CD14-positive monocyte (primary cell): Measurements from ENCODE around the gene ROR1. TPM values are rescaled to one million over a fixed set of nuclear protein-coding genes. Genes with fewer than 3 reads are reported as not detected.

Experiments used
- DNase-seq, 3 donors: peaks; one replicate each; pipeline ENCODE4 v3.0.0-alpha.2; 2011 to 2022
- H2AFZ ChIP-seq: 2 replicates; pipeline ENCODE4 v1.6.0; 2012; ENCODE audit warnings: mild to moderate bottlenecking, low read depth, low read length, inconsistent platforms; ENCODE audit not compliant: insufficient read depth, poor library complexity, severe bottlenecking
- H3K27ac ChIP-seq, 2 donors: 1 replicate in 1 of 2; 2 replicates in 1 of 2; pipeline ENCODE4 v1.5.1; 2012 to 2013; ENCODE audit warnings: low read length in 2 of 2, control low read depth in 1 of 2, inconsistent platforms in 1 of 2, low read depth in 1 of 2, mild to moderate bottlenecking in 1 of 2
- H3K27me3 ChIP-seq, 2 donors: one replicate each; pipeline versions ENCODE4 v1.6.0 to v1.6.1; 2011 to 2013; ENCODE audit warnings: low read length in 2 of 2; ENCODE audit not compliant: control insufficient read depth in 2 of 2, insufficient read depth in 2 of 2
- H3K36me3 ChIP-seq, 2 donors: replicated peaks in 1 of 2; 1 replicate in 1 of 2; 2 replicates in 1 of 2; pipeline versions ENCODE4 v1.5.1 to v1.6.1; 2012 to 2013; ENCODE audit warnings: low read length in 2 of 2, control low read depth in 1 of 2, inconsistent platforms in 1 of 2, mild to moderate bottlenecking in 1 of 2; ENCODE audit not compliant: insufficient read depth in 2 of 2, control insufficient read depth in 1 of 2
- H3K4me1 ChIP-seq, 2 donors: 1 replicate in 1 of 2; 2 replicates in 1 of 2; pipeline versions ENCODE4 v1.5.1 to v1.6.1; 2012 to 2013; ENCODE audit warnings: low read length in 2 of 2, control low read depth in 1 of 2, inconsistent platforms in 1 of 2, mild to moderate bottlenecking in 1 of 2, moderate library complexity in 1 of 2; ENCODE audit not compliant: insufficient read depth in 2 of 2, control insufficient read depth in 1 of 2
- H3K4me2 ChIP-seq: replicated peaks from 2 replicates; pipeline ENCODE3; 2012; ENCODE audit warnings: low read length, moderate library complexity, mild to moderate bottlenecking; ENCODE audit not compliant: poor library complexity, severe bottlenecking; ENCODE audit errors: extremely low read depth
- H3K4me3 ChIP-seq, 3 experiments: fragments of 200-600 bp in 1 of 3; sonication (generic) in 1 of 3; replicated peaks in 1 of 3; 1 replicate in 2 of 3; 2 replicates in 1 of 3; pipeline ENCODE4 v1.5.1; 2011 to 2013; ENCODE audit warnings: low read length in 3 of 3, mild to moderate bottlenecking in 3 of 3, control low read depth in 2 of 3, low read depth in 2 of 3, inconsistent platforms in 1 of 3, moderate library complexity in 1 of 3
- H3K79me2 ChIP-seq: 2 replicates; pipeline ENCODE4 v1.6.0; 2012; ENCODE audit warnings: mild to moderate bottlenecking, control low read depth, inconsistent platforms, low read length, moderate library complexity; ENCODE audit not compliant: insufficient read depth
- H3K9ac ChIP-seq: 2 replicates; pipeline ENCODE4 v1.6.0; 2017; ENCODE audit warnings: low read length, mild to moderate bottlenecking; ENCODE audit not compliant: insufficient read depth, poor library complexity, severe bottlenecking
- H3K9me3 ChIP-seq, 2 donors: replicated peaks in 1 of 2; 1 replicate in 1 of 2; 2 replicates in 1 of 2; pipeline versions ENCODE4 v1.5.1 to v1.6.1; 2012 to 2013; ENCODE audit warnings: low read length in 2 of 2, control low read depth in 1 of 2; ENCODE audit not compliant: control insufficient read depth in 1 of 2, insufficient read depth in 1 of 2
- H4K20me1 ChIP-seq: 2 replicates; pipeline ENCODE4 v1.6.0; 2012; ENCODE audit warnings: mild to moderate bottlenecking, low read length, control low read depth, moderate library complexity; ENCODE audit not compliant: insufficient read depth
- H3K27ac Mint-ChIP-seq, 7 donors: one replicate each; pipeline ENCODE4 v1.8.0; 2020; ENCODE audit warnings: mild to moderate bottlenecking in 7 of 7, mixed read lengths in 7 of 7, moderate library complexity in 6 of 7, inconsistent platforms in 2 of 7
- H3K27me3 Mint-ChIP-seq, 3 donors: one replicate each; pipeline ENCODE4 v1.8.0; 2021 to 2022; ENCODE audit warnings: low read depth in 3 of 3, mild to moderate bottlenecking in 3 of 3, mixed read lengths in 3 of 3, moderate library complexity in 3 of 3, inconsistent platforms in 1 of 3
- H3K36me3 Mint-ChIP-seq, 2 donors: one replicate each; pipeline ENCODE4 v1.8.0; 2020; ENCODE audit warnings: mixed read lengths in 2 of 2, inconsistent platforms in 1 of 2, mild to moderate bottlenecking in 1 of 2
- H3K4me1 Mint-ChIP-seq: one replicate; pipeline ENCODE4 v1.8.0; 2020; ENCODE audit warnings: mild to moderate bottlenecking, mixed read lengths
- H3K4me3 Mint-ChIP-seq, 2 donors: one replicate each; pipeline ENCODE4 v1.8.0; 2020; ENCODE audit warnings: mild to moderate bottlenecking in 2 of 2, mixed read lengths in 2 of 2, moderate library complexity in 1 of 2
- H3K9me3 Mint-ChIP-seq, 7 donors: one replicate each; pipeline ENCODE4 v1.8.0; 2020 to 2022; ENCODE audit warnings: mixed read lengths in 7 of 7, mild to moderate bottlenecking in 6 of 7, moderate library complexity in 6 of 7, inconsistent platforms in 2 of 7
- WGBS: methylation state at CpG from one replicate; pipeline ENCODE4 v1.1.5; 2013; ENCODE audit warnings: missing lambda C conversion rate; ENCODE audit not compliant: insufficient coverage; 5-methylcytosine and 5-hydroxymethylcytosine counted together
- intact Hi-C, 2 donors: fragments of 100-400 bp; cut with micrococcal nuclease; formaldehyde crosslinking; loops; one replicate each; pipeline versions ENCODE4 v1.15.0 to v1.15.1; 2023
- polyA plus RNA-seq, 3 donors: library from polyadenylated mRNA; depleted of rRNA in 1 of 3; unstranded in 2 of 3; stranded (reverse) in 1 of 3; fragments of 300-500 nt in 2 of 3; fragments of >200 nt in 1 of 3; fragmentation: Illumina TruSeq in 2 of 3; gene quantifications; 1 replicate in 2 of 3; 2 replicates in 1 of 3; pipeline ENCODE4 v1.2.3, GENCODE V29; 2012 to 2021
- TF ChIP-seq, protein P1 (sequence below): fragments of 200-600 bp; IDR thresholded peaks from one replicate; pipeline ENCODE4 v1.8.0; 2022; ENCODE audit warnings: antibody characterized with exemption, mild to moderate bottlenecking

ROR1 gene
- polyA plus RNA-seq, 3 donors: not detected

DNA sequence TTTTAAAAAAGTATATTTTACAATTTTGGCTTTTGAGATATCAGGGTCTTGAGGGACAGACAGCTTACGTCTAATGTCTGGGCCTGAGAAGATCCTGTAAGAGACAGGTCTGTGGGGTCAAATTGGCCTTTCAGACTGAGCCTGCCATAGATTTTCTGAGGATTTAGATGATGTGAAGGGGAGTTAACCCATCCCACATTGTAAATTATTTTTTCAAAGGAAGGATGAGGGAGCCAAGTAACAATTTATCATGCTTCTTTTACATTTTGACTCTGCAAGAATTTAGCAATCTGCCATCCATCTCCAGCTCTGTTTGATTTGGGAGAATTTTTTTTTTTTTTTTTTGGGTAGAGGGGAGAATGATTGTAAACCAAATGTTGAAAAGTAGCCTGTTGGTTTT is 160.9 kb downstream of the ROR1 start:
- intact Hi-C loops: no loop called here
- H3K27me3 ChIP-seq: no peaks in the 10 kb centered on the region
- no peak for DNase-seq
- H3K4me2 ChIP-seq: no peak overlapping the region
- WGBS: no CpG with 5 or more reads among the region's 1 CpG
- H3K27ac ChIP-seq: no peak overlapping the region
- no peak overlapping the region for H3K9ac ChIP-seq
- H3K9me3 ChIP-seq: no peaks in the 10 kb centered on the region
- H4K20me1 ChIP-seq: no peaks in the 10 kb centered on the region
- no peaks in the 10 kb centered on the region for H3K36me3 ChIP-seq
- no peaks in the 10 kb centered on the region for H3K4me1 ChIP-seq
- H3K36me3 Mint-ChIP-seq: no peaks in the 10 kb centered on the region
- H2AFZ ChIP-seq: no peak overlapping the region
- H3K4me1 Mint-ChIP-seq: peaks cover 6% of the 10 kb centered on the region
- no peak overlapping the region for H3K4me3 Mint-ChIP-seq
- H3K79me2 ChIP-seq: no peaks in the 10 kb centered on the region
- no peak overlapping the region for H3K27ac Mint-ChIP-seq
- no peaks in the 10 kb centered on the region for H3K9me3 Mint-ChIP-seq
- peaks cover 0 to 2% (median 0%) of the 10 kb centered on the region in 3 donors for H3K27me3 Mint-ChIP-seq
- H3K4me3 ChIP-seq: no peak overlapping the region
- TF ChIP-seq, protein P1, sequence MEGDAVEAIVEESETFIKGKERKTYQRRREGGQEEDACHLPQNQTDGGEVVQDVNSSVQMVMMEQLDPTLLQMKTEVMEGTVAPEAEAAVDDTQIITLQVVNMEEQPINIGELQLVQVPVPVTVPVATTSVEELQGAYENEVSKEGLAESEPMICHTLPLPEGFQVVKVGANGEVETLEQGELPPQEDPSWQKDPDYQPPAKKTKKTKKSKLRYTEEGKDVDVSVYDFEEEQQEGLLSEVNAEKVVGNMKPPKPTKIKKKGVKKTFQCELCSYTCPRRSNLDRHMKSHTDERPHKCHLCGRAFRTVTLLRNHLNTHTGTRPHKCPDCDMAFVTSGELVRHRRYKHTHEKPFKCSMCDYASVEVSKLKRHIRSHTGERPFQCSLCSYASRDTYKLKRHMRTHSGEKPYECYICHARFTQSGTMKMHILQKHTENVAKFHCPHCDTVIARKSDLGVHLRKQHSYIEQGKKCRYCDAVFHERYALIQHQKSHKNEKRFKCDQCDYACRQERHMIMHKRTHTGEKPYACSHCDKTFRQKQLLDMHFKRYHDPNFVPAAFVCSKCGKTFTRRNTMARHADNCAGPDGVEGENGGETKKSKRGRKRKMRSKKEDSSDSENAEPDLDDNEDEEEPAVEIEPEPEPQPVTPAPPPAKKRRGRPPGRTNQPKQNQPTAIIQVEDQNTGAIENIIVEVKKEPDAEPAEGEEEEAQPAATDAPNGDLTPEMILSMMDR: no peak

DNA sequence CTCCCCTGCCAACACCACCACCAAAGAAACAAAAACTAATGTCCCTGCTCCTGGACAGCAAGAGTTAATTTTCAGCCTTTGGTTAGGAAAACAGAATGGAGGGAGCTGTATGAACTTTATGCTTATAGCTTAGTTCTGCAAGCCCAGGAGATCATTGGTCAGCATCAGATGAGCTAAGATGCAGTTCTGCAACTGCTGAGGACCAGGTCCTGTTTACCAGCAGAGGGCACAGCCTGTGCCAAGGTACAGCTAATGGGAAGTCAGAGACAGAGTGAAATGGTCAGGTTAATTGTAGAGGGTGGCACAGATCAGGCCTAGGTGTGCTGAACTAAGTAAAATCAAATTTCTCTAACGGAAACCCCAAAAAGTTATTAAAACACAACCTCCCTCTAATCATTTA is 161.3 kb downstream of the ROR1 start:
- Histone ChIP-seq H3K4me2 (no peak overlapping the region), H3K79me2 (no peaks in the 10 kb centered on the region), H3K9me3 (no peaks in the 10 kb centered on the region), H3K4me3 (no peak overlapping the region), H3K9ac (no peak overlapping the region), H3K36me3 (no peaks in the 10 kb centered on the region), H2AFZ (no peak overlapping the region), H3K4me1 (no peaks in the 10 kb centered on the region), H3K27ac (no peak overlapping the region), H3K27me3 (no peaks in the 10 kb centered on the region), H4K20me1 (no peaks in the 10 kb centered on the region)
- H3K27ac Mint-ChIP-seq: no peak overlapping the region
- H3K36me3 Mint-ChIP-seq: no peaks in the 10 kb centered on the region
- H3K9me3 Mint-ChIP-seq: no peaks in the 10 kb centered on the region
- TF ChIP-seq, protein P1: no peak
- no CpG with 5 or more reads among the region's 1 CpG for WGBS
- no peak for DNase-seq
- intact Hi-C loops: no loop called here
- no peak overlapping the region for H3K4me3 Mint-ChIP-seq
- peaks cover 6% of the 10 kb centered on the region for H3K4me1 Mint-ChIP-seq
- H3K27me3 Mint-ChIP-seq: peaks cover 0 to 2% (median 0%) of the 10 kb centered on the region in 3 donors
